Stimulated activated effector memory CD8-positive, alpha-beta T cell treated with anti-CD3 and anti-CD28 coated beads, Interleukin-12 subunit alpha, Interleukin-12 subunit beta, amount 100 ng/mL, for 72 hours (primary cell): ENCODE results near the gene LRRC7.

Experiments
- ATAC-seq: fragments of 150-1000 bp; cut with Tn5 transposase; 2 replicates; pipeline ENCODE4 v1.10.0; 2021
- DNase-seq, 2 donors: peaks; one replicate each; pipeline ENCODE4 v3.0.0; 2021 to 2022; ENCODE audit warnings: low spot score in 2 of 2
- H3K27ac Mint-ChIP-seq: one replicate; pipeline ENCODE4 v1.8.0; 2022; ENCODE audit warnings: mild to moderate bottlenecking, mixed read lengths
- H3K36me3 Mint-ChIP-seq: one replicate; pipeline ENCODE4 v1.8.0; 2022; ENCODE audit warnings: mild to moderate bottlenecking, mixed read lengths
- H3K4me1 Mint-ChIP-seq: one replicate; pipeline ENCODE4 v1.8.0; 2022; ENCODE audit warnings: mixed read lengths
- H3K4me3 Mint-ChIP-seq: one replicate; pipeline ENCODE4 v1.8.0; 2022; ENCODE audit warnings: mild to moderate bottlenecking, mixed read lengths
- H3K9me3 Mint-ChIP-seq: one replicate; pipeline ENCODE4 v1.8.0; 2022; ENCODE audit warnings: mixed read lengths

The LRRC7 gene

GRCh38 chr1:70090875-70091274 lies 523.2 kb downstream of the LRRC7 start:
- no peaks in the 10 kb centered on the region for H3K4me1 Mint-ChIP-seq
- no peak overlapping the region for H3K4me3 Mint-ChIP-seq
- H3K9me3 Mint-ChIP-seq: no peaks in the 10 kb centered on the region
- H3K27ac Mint-ChIP-seq: no peak overlapping the region
- ATAC-seq (no peak), DNase-seq (no peak)
- no peaks in the 10 kb centered on the region for H3K36me3 Mint-ChIP-seq

- Mint-ChIP-seq H3K4me1 (no peaks in the 10 kb centered on the region), H3K36me3 (no peaks in the 10 kb centered on the region), H3K27ac (no peak overlapping the region), H3K4me3 (no peak overlapping the region), H3K9me3 (no peaks in the 10 kb centered on the region)
- DNase-seq (no peak), ATAC-seq (no peak)
Measured at GRCh38 chr1:70091811-70092210, 524.1 kb downstream of the LRRC7 start.

- H3K4me3 Mint-ChIP-seq: no peak overlapping the region
- H3K27ac Mint-ChIP-seq: no peak overlapping the region
- no peaks in the 10 kb centered on the region for H3K9me3 Mint-ChIP-seq
- H3K36me3 Mint-ChIP-seq: no peaks in the 10 kb centered on the region
- DNase-seq (no peak), ATAC-seq (no peak)
- no peaks in the 10 kb centered on the region for H3K4me1 Mint-ChIP-seq
Measured at GRCh38 chr1:70092526-70092925, 524.8 kb downstream of the LRRC7 start.

GRCh38 chr1:70093250-70093975 lies 525.7 kb downstream of the LRRC7 start:
- Mint-ChIP-seq H3K9me3 (no peaks in the 10 kb centered on the region), H3K36me3 (no peaks in the 10 kb centered on the region), H3K4me3 (no peak overlapping the region), H3K4me1 (no peaks in the 10 kb centered on the region), H3K27ac (no peak overlapping the region)
- DNase-seq (no peak), ATAC-seq (no peak)

- Mint-ChIP-seq H3K36me3 (no peaks in the 10 kb centered on the region), H3K4me1 (no peaks in the 10 kb centered on the region), H3K27ac (no peak overlapping the region), H3K4me3 (no peak overlapping the region), H3K9me3 (no peaks in the 10 kb centered on the region)
- no peak for DNase-seq
- ATAC-seq: no peak
Measured at GRCh38 chr1:70101231-70101630, 533.5 kb downstream of the LRRC7 start.

GRCh38 chr1:70101774-70102173 lies 534.1 kb downstream of the LRRC7 start:
- ATAC-seq (no peak), DNase-seq (no peak)
- no peaks in the 10 kb centered on the region for H3K9me3 Mint-ChIP-seq
- H3K36me3 Mint-ChIP-seq: no peaks in the 10 kb centered on the region
- H3K27ac Mint-ChIP-seq: no peak overlapping the region
- H3K4me3 Mint-ChIP-seq: no peak overlapping the region
- H3K4me1 Mint-ChIP-seq: no peaks in the 10 kb centered on the region

- Mint-ChIP-seq H3K4me3 (no peak overlapping the region), H3K9me3 (no peaks in the 10 kb centered on the region), H3K36me3 (no peaks in the 10 kb centered on the region), H3K27ac (no peak overlapping the region), H3K4me1 (no peaks in the 10 kb centered on the region)
- no peak for DNase-seq
- no peak for ATAC-seq
Measured at GRCh38 chr1:70103770-70104169, 536.0 kb downstream of the LRRC7 start.

- Mint-ChIP-seq H3K4me3 (no peak overlapping the region), H3K36me3 (no peaks in the 10 kb centered on the region), H3K4me1 (no peaks in the 10 kb centered on the region), H3K27ac (no peak overlapping the region), H3K9me3 (no peaks in the 10 kb centered on the region)
- DNase-seq (no peak), ATAC-seq (no peak)
Measured at GRCh38 chr1:70109241-70109640, 541.5 kb downstream of the LRRC7 start.

GRCh38 chr1:70112838-70113237 lies 545.1 kb downstream of the LRRC7 start:
- H3K4me3 Mint-ChIP-seq: no peak overlapping the region
- H3K4me1 Mint-ChIP-seq: no peaks in the 10 kb centered on the region
- no peaks in the 10 kb centered on the region for H3K36me3 Mint-ChIP-seq
- ATAC-seq (no peak), DNase-seq (no peak)
- H3K9me3 Mint-ChIP-seq: no peaks in the 10 kb centered on the region
- no peak overlapping the region for H3K27ac Mint-ChIP-seq

GRCh38 chr1:70115315-70115714 lies 547.6 kb downstream of the LRRC7 start:
- DNase-seq (no peak), ATAC-seq (no peak)
- Mint-ChIP-seq H3K9me3 (no peaks in the 10 kb centered on the region), H3K4me3 (no peak overlapping the region), H3K36me3 (no peaks in the 10 kb centered on the region), H3K27ac (no peak overlapping the region), H3K4me1 (no peaks in the 10 kb centered on the region)

- H3K4me3 Mint-ChIP-seq: no peak overlapping the region
- H3K27ac Mint-ChIP-seq: no peak overlapping the region
- DNase-seq (no peak), ATAC-seq (no peak)
- no peaks in the 10 kb centered on the region for H3K36me3 Mint-ChIP-seq
- H3K9me3 Mint-ChIP-seq: no peaks in the 10 kb centered on the region
- no peaks in the 10 kb centered on the region for H3K4me1 Mint-ChIP-seq
Measured at GRCh38 chr1:70117046-70117445, 549.3 kb downstream of the LRRC7 start.

- ATAC-seq (no peak), DNase-seq (no peak)
- Mint-ChIP-seq H3K4me3 (no peak overlapping the region), H3K9me3 (no peaks in the 10 kb centered on the region), H3K36me3 (no peaks in the 10 kb centered on the region), H3K27ac (no peak overlapping the region), H3K4me1 (peaks cover 4% of the 10 kb centered on the region)
Measured at GRCh38 chr1:70134148-70134547, 566.4 kb downstream of the LRRC7 start.

GRCh38 chr1:70140343-70140742 lies 572.6 kb downstream of the LRRC7 start:
- DNase-seq (no peak), ATAC-seq (no peak)
- Mint-ChIP-seq H3K27ac (no peak overlapping the region), H3K36me3 (peaks cover 13% of the 10 kb centered on the region), H3K4me3 (no peak overlapping the region), H3K9me3 (no peaks in the 10 kb centered on the region), H3K4me1 (no peaks in the 10 kb centered on the region)

GRCh38 chr1:70140894-70141293 lies 573.2 kb downstream of the LRRC7 start:
- DNase-seq (no peak), ATAC-seq (no peak)
- no peaks in the 10 kb centered on the region for H3K4me1 Mint-ChIP-seq
- H3K9me3 Mint-ChIP-seq: no peaks in the 10 kb centered on the region
- H3K4me3 Mint-ChIP-seq: no peak overlapping the region
- no peak overlapping the region for H3K27ac Mint-ChIP-seq
- peaks cover 18% of the 10 kb centered on the region for H3K36me3 Mint-ChIP-seq

GRCh38 chr1:70142075-70142474 lies 574.4 kb downstream of the LRRC7 start:
- no peak for ATAC-seq
- H3K4me1 Mint-ChIP-seq: no peaks in the 10 kb centered on the region
- H3K9me3 Mint-ChIP-seq: no peaks in the 10 kb centered on the region
- no peak overlapping the region for H3K4me3 Mint-ChIP-seq
- no peak overlapping the region for H3K27ac Mint-ChIP-seq
- H3K36me3 Mint-ChIP-seq: peaks cover 30% of the 10 kb centered on the region
- no peak for DNase-seq

- Mint-ChIP-seq H3K27ac (no peak overlapping the region), H3K4me1 (no peaks in the 10 kb centered on the region), H3K4me3 (no peak overlapping the region), H3K36me3 (peaks cover 41% of the 10 kb centered on the region), H3K9me3 (no peaks in the 10 kb centered on the region)
- no peak for ATAC-seq
- DNase-seq: no peak
Measured at GRCh38 chr1:70143048-70143659, 575.4 kb downstream of the LRRC7 start.
